HG03139 (cell line): ENCODE results near the gene E2F1.

Source experiments
- ATAC-seq: cut with Tn5 transposase; IDR thresholded peaks from one replicate; pipeline ENCODE4 v1.9.1; 2021; ENCODE audit not compliant: unreplicated experiment

Gene E2F1

GRCh38 chr20:33687993-33688937 lies 2.1 kb upstream of the E2F1 start:
- no peak for ATAC-seq

GRCh38 chr20:33687370-33687915 lies 1.3 kb upstream of the E2F1 start:
- ATAC-seq: no peak

GRCh38 chr20:33686984-33687366 lies 790 bp upstream of the E2F1 start:
- ATAC-seq: no peak

GRCh38 chr20:33685328-33686099 lies 671 bp downstream of the E2F1 start:
- no peak for ATAC-seq

- ATAC-seq: no peak
Observed at GRCh38 chr20:33684533-33685327, 1.5 kb downstream of the E2F1 start.

GRCh38 chr20:33681728-33682353 lies 4.3 kb downstream of the E2F1 start:
- no peak for ATAC-seq

- no peak for ATAC-seq
Observed at GRCh38 chr20:33681288-33681687, 4.9 kb downstream of the E2F1 start.

GRCh38 chr20:33680686-33681085 lies 5.5 kb downstream of the E2F1 start:
- no peak for ATAC-seq

GRCh38 chr20:33679758-33680485 lies 6.3 kb downstream of the E2F1 start:
- no peak for ATAC-seq

GRCh38 chr20:33677991-33678702 lies 8.0 kb downstream of the E2F1 start:
- ATAC-seq: no peak

GRCh38 chr20:33676652-33677645 lies 9.2 kb downstream of the E2F1 start:
- no peak for ATAC-seq

- ATAC-seq: no peak
Observed at GRCh38 chr20:33676121-33676520, 10.1 kb downstream of the E2F1 start.

GRCh38 chr20:33675136-33675959 lies 10.8 kb downstream of the E2F1 start:
- ATAC-seq: no peak

- ATAC-seq: no peak
Observed at GRCh38 chr20:33674294-33675135, 11.7 kb downstream of the E2F1 start, which contains the start of gene NECAB3. NECAB3 (minus strand) TSS chr20:33674428; CDS start chr20:33674352, 76 bp downstream.

- ATAC-seq: no peak
Observed at GRCh38 chr20:33673410-33674293, 12.5 kb downstream of the E2F1 start.
